OCI-LY1 (cell line): ENCODE data around the gene INSYN1.

ENCODE experiments used
- EZH2 ChIP-seq: fragments of 200-600 bp; sonication (generic), shearing (Covaris generic); IDR thresholded peaks from 2 replicates; pipeline ENCODE4 v1.8.0; 2017; ENCODE audit warnings: borderline replicate concordance, mixed run types, mild to moderate bottlenecking, antibody characterized with exemption, low read length, moderate library complexity, mixed read lengths
- TF ChIP-seq, protein P1 (sequence below): fragments of 200-600 bp; sonication (generic), shearing (Covaris generic); IDR thresholded peaks from 2 replicates; pipeline ENCODE4 v1.5.1; 2017; ENCODE audit warnings: mild to moderate bottlenecking, antibody characterized with exemption, low read length, moderate library complexity, mixed read lengths

DNA sequence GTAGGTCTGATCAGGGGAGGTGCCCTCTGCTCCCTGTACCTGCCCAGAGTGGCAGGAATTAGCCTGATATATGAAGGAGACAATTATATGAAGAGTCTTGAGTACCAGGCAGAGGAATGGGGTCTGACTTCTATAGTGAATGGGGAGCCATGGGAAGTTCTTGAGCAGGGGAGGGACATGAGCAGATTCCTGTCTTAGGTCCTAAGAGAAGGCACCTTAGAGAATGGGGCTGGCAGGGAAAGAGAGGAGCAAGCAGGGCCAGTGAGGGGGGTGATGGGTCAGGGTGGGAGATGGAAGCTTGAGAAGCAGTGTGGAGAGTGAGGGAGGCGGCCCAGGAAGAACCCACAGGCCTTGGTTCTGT, 56.5 kb downstream of the INSYN1 start:
- TF ChIP-seq EZH2, result no peak
- TF ChIP-seq, protein P1, sequence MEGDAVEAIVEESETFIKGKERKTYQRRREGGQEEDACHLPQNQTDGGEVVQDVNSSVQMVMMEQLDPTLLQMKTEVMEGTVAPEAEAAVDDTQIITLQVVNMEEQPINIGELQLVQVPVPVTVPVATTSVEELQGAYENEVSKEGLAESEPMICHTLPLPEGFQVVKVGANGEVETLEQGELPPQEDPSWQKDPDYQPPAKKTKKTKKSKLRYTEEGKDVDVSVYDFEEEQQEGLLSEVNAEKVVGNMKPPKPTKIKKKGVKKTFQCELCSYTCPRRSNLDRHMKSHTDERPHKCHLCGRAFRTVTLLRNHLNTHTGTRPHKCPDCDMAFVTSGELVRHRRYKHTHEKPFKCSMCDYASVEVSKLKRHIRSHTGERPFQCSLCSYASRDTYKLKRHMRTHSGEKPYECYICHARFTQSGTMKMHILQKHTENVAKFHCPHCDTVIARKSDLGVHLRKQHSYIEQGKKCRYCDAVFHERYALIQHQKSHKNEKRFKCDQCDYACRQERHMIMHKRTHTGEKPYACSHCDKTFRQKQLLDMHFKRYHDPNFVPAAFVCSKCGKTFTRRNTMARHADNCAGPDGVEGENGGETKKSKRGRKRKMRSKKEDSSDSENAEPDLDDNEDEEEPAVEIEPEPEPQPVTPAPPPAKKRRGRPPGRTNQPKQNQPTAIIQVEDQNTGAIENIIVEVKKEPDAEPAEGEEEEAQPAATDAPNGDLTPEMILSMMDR, result no peak
